Bronchial epithelial cell (primary cell): ENCODE results near the gene SFTPB. TPM values are rescaled to one million over a fixed set of nuclear protein-coding genes. Genes with fewer than 3 reads are reported as not detected.

ENCODE experiments used
- DNase-seq: peaks from one replicate; pipeline ENCODE4 v3.0.0-alpha.2; 2010; ENCODE audit warnings: low read depth
- FAIRE-seq: peaks from 2 replicates; lab custom pipeline; 2011; peaks lifted over from hg19 to GRCh38; lab: Jason Lieb, UNC
- H3K27me3 ChIP-seq: 2 replicates; pipeline ENCODE4 v1.5.1; 2011; ENCODE audit warnings: low read length; ENCODE audit not compliant: control insufficient read depth, insufficient read depth
- H3K36me3 ChIP-seq: 2 replicates; pipeline ENCODE4 v1.5.1; 2011; ENCODE audit warnings: low read length; ENCODE audit not compliant: control insufficient read depth, insufficient read depth
- H3K4me3 ChIP-seq: 2 replicates; pipeline ENCODE4 v1.5.1; 2011; ENCODE audit warnings: mild to moderate bottlenecking, low read depth, low read length, control low read depth
- total RNA-seq: library from RNA; depleted of rRNA; stranded (reverse); fragments of >200 nt; gene quantifications from 2 replicates; pipeline ENCODE4 v1.2.1, GENCODE V29; 2014
- TF ChIP-seq, protein P1 (sequence below): IDR thresholded peaks from 2 replicates; pipeline ENCODE4 v1.5.1; 2011; ENCODE audit warnings: mild to moderate bottlenecking, moderate library complexity, low read length, control low read depth, inconsistent platforms; ENCODE audit not compliant: insufficient read depth, severe bottlenecking

Gene SFTPB
- total RNA-seq, 1 donor from 2014 or later = not detected

DNA sequence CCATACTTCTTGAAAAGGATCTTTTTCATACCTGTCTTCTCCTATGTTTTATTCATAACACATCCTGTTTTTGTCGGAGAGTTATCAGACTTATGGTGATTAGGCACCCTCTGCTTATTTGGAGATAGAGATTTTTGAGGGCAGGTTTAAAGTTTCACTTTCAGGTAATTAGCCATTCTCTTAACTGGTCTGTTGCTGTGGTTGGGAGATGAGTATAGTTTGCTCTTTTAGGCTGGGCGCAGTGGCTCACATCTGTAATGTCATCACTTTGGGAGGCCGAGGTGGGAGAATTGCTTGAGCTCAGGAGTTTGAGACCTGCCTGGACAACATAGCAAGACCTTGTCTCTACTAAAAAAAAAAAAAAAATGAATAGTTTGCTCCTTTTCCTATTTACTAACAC is 25.3 kb downstream of the SFTPB start:
- H3K36me3 ChIP-seq = peaks cover 31% of the 10 kb centered on the region

DNA sequence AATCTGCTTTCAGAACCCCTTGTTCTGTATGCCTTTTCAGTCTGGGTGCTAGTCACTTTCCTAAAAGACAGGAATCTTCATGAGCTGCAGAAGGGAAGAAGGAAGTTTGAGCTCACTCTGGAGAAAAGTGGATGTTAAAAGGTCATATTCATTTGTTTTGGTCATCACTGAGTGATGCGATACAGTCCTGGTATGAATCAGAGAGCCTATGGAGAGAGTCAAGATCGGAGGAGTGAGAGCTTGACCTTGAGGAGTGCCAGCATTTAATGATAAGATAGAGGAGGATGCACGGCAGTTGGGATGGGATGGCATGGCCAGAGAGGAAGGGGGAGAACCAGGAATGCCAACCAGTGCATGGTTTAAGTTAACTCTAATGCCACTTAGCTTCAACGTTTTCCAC is 32.4 kb downstream of the SFTPB start:
- Histone ChIP-seq H3K36me3 (peaks cover 17% of the 10 kb centered on the region), H3K27me3 (no peaks in the 10 kb centered on the region), H3K4me3 (no peak overlapping the region)
- FAIRE-seq = no peak
- no peak for DNase-seq
- TF ChIP-seq, protein P1, sequence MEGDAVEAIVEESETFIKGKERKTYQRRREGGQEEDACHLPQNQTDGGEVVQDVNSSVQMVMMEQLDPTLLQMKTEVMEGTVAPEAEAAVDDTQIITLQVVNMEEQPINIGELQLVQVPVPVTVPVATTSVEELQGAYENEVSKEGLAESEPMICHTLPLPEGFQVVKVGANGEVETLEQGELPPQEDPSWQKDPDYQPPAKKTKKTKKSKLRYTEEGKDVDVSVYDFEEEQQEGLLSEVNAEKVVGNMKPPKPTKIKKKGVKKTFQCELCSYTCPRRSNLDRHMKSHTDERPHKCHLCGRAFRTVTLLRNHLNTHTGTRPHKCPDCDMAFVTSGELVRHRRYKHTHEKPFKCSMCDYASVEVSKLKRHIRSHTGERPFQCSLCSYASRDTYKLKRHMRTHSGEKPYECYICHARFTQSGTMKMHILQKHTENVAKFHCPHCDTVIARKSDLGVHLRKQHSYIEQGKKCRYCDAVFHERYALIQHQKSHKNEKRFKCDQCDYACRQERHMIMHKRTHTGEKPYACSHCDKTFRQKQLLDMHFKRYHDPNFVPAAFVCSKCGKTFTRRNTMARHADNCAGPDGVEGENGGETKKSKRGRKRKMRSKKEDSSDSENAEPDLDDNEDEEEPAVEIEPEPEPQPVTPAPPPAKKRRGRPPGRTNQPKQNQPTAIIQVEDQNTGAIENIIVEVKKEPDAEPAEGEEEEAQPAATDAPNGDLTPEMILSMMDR = no peak

More for the DNA sequence above, 25.3 kb downstream of the SFTPB start:
- Histone ChIP-seq H3K4me3 (no peak overlapping the region), H3K27me3 (no peaks in the 10 kb centered on the region)
- FAIRE-seq (no peak), DNase-seq (no peak)
- TF ChIP-seq, protein P1 = no peak

DNA sequence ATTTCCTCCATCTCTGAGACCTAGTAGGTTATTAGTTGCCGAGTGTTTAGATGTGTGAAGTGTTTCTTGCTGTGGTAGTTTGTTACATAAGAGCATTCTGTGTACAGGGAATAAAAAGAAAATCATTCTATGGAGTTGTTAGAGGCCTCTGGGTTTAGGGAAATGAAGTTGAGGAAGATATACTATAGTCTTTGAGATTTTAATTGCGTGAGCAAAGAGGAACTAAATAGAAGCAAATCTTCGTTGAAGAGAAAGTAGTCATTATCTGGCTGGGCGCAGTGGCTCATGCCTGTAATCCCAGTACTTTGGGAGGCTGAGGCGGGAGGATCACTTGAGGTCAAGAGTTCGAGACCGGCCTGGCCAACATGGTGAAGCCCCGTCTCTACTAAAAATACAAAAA is 33.0 kb downstream of the SFTPB start:
- peaks cover 17% of the 10 kb centered on the region for H3K36me3 ChIP-seq
- DNase-seq = no peak
- TF ChIP-seq, protein P1 = no peak
- FAIRE-seq = no peak
- H3K27me3 ChIP-seq = no peaks in the 10 kb centered on the region
- H3K4me3 ChIP-seq = no peak overlapping the region

DNA sequence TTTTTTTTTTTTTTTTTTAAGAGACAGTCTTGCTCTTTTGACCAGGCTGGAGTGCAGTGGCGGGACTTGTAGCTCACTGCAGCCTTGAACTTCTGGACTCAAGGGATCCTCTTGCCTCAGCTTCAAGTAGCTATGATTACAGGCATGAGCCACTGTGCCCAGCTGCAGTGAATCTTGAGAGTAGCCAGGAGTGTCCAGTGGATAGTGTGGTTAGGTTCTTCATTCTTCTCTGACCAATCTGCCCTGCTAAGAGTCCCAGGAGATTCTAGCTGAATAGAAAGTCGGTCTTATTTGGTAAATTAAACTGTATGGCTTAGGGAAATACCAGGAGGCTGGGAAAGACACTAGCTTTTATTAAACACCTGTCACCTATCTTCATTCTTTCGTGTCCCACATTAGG is 36.7 kb downstream of the SFTPB start:
- no peak overlapping the region for H3K4me3 ChIP-seq
- H3K36me3 ChIP-seq = peaks cover 8% of the 10 kb centered on the region
- TF ChIP-seq, protein P1 = no peak
- FAIRE-seq = no peak
- no peak for DNase-seq
- H3K27me3 ChIP-seq = no peaks in the 10 kb centered on the region

DNA sequence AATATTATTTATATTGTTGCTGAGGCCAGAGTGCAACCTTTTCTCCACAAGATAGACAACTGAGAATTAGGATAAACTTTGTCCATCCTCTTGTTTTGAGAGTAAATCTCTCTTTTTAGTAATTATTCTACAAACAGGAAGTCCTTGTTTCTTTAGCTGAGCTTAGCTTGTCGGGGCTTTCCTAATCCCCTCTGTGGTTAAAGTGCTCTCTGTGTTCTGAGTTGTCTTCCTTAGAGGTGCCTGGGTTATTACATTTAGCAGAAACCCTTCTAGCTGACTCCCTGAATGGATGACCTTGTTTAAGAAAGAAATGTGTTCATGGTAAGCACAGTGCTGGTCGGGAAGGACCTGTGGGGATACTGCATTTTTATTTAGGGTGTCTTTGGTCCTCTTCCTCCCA is 39.3 kb downstream of the SFTPB start:
- H3K4me3 ChIP-seq = no peak overlapping the region
- TF ChIP-seq, protein P1 = no peak
- DNase-seq (no peak), FAIRE-seq (no peak)
- H3K36me3 ChIP-seq = peaks cover 14% of the 10 kb centered on the region
- no peaks in the 10 kb centered on the region for H3K27me3 ChIP-seq

DNA sequence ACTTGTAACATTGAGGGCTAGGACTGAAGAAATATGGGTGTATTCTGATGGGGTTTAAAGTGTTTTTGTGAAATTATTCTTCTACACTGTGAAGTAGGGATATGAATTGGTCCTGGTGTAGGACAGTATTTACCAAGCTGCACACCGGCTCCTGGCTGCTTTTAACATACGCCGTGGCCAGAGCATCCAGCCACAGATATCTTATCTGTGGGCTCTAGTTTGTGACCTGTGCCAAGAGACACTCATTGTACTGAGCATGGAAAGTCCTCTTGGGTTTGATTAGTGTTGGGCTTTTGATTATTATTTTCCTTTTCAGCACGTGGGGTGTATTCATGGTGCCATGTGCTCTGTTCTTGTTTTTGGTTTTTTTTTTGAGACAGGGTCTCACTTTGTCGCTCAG is 44.0 kb downstream of the SFTPB start:
- peaks cover 18% of the 10 kb centered on the region for H3K36me3 ChIP-seq
- no peaks in the 10 kb centered on the region for H3K27me3 ChIP-seq
- TF ChIP-seq, protein P1 = no peak
- FAIRE-seq = no peak
- no peak for DNase-seq
- no peak overlapping the region for H3K4me3 ChIP-seq
